ENCODE data around the gene TMEM126B.

TMEM126B gene

GRCh38 chr11:85685125-85685819 lies 56.9 kb downstream of the TMEM126B start:
- DNase-seq: peak; percentile 46

GRCh38 chr11:85685820-85686459 lies 57.5 kb downstream of the TMEM126B start, which contains the start of gene CCDC89:
Gene CCDC89, minus strand, starts transcription at chr11:85686195. Its CDS starts 65 bp downstream, at chr11:85686130.
- peak; percentile 99 for DNase-seq

Data from SHP77 treated with DMSO at 0.1 percent for 48 hours (cell line).